Stimulated activated CD8-positive, alpha-beta memory T cell treated with anti-CD3 and anti-CD28 coated beads, Interleukin-15, amount 100 ng/mL, for 1 hour (primary cell): ENCODE results near the gene CBX4.
A peak's percentile ranks its signal among the peaks of the same experiment; 100 is the strongest.

Source experiments
- DNase-seq: peaks from one replicate; pipeline ENCODE4 v3.0.0-alpha.2; 2020; ENCODE audit warnings: low read depth

The CBX4 gene

GRCh38 chr17:79799174-79799537, 40.1 kb downstream of the CBX4 start:
- no peak for DNase-seq

- no peak for DNase-seq
Measured at GRCh38 chr17:79798299-79799173, 40.7 kb downstream of the CBX4 start.

- DNase-seq, result no peak
Measured at GRCh38 chr17:79797492-79798298, 41.5 kb downstream of the CBX4 start.

GRCh38 chr17:79796763-79797491, 42.3 kb downstream of the CBX4 start, which contains the start of gene CBX8:
CBX8 (minus strand) TSS chr17:79797077; CDS start chr17:79796998, 79 bp downstream.
- DNase-seq, result peak; percentile 98

- DNase-seq, result no peak
Measured at GRCh38 chr17:79796444-79796762, 42.8 kb downstream of the CBX4 start.

- DNase-seq, result no peak
Measured at GRCh38 chr17:79795795-79796443, 43.3 kb downstream of the CBX4 start.

- DNase-seq, result no peak
Measured at GRCh38 chr17:79794659-79795511, 44.4 kb downstream of the CBX4 start.

- DNase-seq, result no peak
Measured at GRCh38 chr17:79793924-79794304, 45.3 kb downstream of the CBX4 start.

GRCh38 chr17:79792984-79793923, 46.0 kb downstream of the CBX4 start:
- DNase-seq, result no peak

- no peak for DNase-seq
Measured at GRCh38 chr17:79792341-79792871, 46.8 kb downstream of the CBX4 start.

- no peak for DNase-seq
Measured at GRCh38 chr17:79791735-79792161, 47.5 kb downstream of the CBX4 start.

GRCh38 chr17:79790805-79791734, 48.2 kb downstream of the CBX4 start:
- no peak for DNase-seq

- DNase-seq, result no peak
Measured at GRCh38 chr17:79789943-79790804, 49.1 kb downstream of the CBX4 start.

- DNase-seq, result no peak
Measured at GRCh38 chr17:79788989-79789942, 50.0 kb downstream of the CBX4 start.

GRCh38 chr17:79788455-79788854, 50.8 kb downstream of the CBX4 start:
- no peak for DNase-seq

- no peak for DNase-seq
Measured at GRCh38 chr17:79786930-79787643, 52.2 kb downstream of the CBX4 start.
